ENCODE results near the gene ZBTB9.
A peak's percentile ranks its signal among the peaks of the same experiment; 100 is the strongest.

The ZBTB9 gene, protein sequence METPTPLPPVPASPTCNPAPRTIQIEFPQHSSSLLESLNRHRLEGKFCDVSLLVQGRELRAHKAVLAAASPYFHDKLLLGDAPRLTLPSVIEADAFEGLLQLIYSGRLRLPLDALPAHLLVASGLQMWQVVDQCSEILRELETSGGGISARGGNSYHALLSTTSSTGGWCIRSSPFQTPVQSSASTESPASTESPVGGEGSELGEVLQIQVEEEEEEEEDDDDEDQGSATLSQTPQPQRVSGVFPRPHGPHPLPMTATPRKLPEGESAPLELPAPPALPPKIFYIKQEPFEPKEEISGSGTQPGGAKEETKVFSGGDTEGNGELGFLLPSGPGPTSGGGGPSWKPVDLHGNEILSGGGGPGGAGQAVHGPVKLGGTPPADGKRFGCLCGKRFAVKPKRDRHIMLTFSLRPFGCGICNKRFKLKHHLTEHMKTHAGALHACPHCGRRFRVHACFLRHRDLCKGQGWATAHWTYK

DNA sequence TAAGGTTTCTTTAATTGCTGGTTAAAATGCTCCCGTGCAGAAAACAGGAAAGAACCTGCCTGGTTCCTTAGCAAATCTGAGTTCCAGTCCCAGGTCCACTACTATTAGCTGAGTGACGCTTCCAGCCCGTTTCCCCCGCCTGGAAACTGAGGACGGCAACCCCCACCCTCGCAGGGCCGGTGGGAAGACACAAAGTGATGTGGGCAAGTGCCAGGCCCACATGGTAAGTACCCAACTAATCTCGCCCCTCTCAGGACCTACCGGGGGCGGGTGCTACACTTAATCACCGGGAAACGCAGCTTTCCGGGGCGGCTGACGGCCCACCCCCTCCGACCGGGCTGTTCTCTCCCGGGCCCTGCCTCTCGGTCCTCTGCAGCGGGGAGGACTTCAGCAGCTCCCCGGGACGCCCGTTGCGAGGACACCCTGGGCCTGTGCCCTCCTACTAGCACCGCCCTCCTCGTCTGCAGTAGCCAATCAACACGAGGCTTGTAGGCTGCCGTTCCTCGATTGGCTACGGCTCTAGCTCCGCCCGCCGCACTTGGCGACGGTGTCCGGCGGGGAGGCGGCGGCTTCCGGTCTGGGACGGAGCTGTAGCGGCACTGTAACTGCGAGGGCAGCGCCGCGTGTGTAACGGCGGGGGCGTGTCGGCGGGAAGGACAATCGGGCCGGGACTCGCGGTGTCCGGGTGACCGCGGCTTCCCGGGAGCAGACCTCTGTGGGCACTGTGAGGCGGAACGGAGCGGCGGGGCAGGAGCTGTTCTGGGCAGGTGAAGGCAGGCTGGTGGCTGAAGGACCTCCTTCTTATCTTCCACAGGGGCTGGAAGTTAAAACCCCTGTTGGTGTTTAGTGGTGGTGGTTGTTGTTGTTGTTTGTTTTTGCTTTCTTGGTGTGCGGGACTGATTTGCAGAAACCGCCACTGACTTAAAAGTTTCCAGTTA lies at the start of gene ZBTB9:
Gene ZBTB9 (plus strand): TSS at position 568 of the 938 bp plus-strand sequence. CDS start 525 bp downstream, outside the sequence.
- peak; percentile 95 for DNase-seq

GRCh38 chr6:33404884-33405283 lies 49.5 kb upstream of the ZBTB9 start:
- no peak for DNase-seq

- DNase-seq, result no peak
Observed at GRCh38 chr6:33405386-33405940, 48.9 kb upstream of the ZBTB9 start.

- no peak for DNase-seq
Observed at GRCh38 chr6:33406126-33406525, 48.2 kb upstream of the ZBTB9 start.

- no peak for DNase-seq
Observed at GRCh38 chr6:33407132-33407718, 47.2 kb upstream of the ZBTB9 start.

GRCh38 chr6:33410050-33410710 lies 44.2 kb upstream of the ZBTB9 start:
- DNase-seq, result peak; percentile 99

DNA sequence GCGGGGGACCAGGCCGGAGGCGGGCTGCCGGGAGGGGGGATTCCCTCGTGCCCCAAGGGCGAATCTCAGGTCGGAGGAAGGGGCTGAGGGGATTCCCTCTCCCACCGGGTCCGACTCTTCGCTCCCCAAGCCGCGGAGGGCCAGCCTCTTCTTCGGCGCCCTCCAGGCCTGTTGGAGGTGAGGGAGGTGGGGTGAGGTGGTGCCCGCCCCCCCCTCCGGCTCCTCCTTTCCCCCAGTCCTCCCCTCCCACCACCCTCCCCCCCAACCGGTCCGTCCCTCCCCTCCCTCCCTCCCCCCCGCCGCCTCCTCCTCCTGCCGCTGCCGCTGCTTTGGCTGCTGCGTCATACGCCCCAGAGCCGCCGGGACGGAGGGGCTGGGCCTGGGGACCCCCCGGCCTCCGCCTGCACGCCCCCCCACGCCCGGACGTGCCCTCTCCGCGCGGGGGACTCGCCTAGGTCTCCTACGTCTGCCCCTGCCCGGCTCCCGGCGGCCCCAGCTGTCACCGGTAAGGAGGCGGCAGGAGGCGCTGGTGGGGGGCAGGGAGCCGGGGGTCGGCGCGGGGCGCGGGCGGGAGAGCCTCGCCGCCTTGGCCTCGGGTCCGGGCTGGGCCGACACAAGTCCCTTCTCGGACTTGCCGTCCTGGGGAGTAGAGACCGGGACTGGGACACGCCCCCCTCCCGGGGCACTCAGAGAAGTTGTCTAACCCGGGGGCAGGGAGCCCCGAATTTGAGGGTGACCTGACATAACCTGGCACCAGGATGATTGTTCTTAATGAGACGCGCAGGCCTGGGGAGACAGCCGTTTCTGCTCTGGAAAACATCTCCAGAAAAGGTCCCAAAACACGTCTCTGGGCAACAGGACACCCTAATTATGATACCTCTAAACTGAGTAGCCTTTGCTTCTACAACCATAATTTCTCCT lies 43.4 kb upstream of the ZBTB9 start, which contains the start of gene PHF1:
Gene PHF1 (plus strand): TSS at position 304 of the 921 bp plus-strand sequence. CDS start 1,250 bp downstream, outside the sequence.
- DNase-seq, result peak; percentile 93

DNA sequence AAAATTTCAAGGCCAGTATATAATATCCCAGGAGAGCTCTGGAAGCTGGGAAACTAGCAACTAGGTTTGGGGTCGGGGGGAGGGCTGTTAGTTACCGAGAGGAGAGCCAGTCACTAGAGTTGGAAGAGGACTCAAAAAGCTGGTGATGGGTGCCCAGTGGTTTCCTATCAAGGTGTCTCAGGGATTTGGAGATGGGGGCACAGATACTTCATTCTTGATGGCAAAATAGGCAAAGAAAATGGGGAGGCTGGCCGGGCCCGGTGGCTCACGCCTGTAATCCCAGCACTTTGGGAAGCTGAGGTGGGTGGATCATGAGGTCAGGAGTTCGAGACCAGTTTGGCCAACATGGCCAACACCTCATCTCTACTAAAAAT lies 42.8 kb upstream of the ZBTB9 start:
- DNase-seq, result no peak

- no peak for DNase-seq
Observed at GRCh38 chr6:33412140-33413009, 42.0 kb upstream of the ZBTB9 start.

- DNase-seq, result no peak
Observed at GRCh38 chr6:33413241-33414120, 40.9 kb upstream of the ZBTB9 start.

GRCh38 chr6:33414592-33415271 lies 39.6 kb upstream of the ZBTB9 start:
- DNase-seq, result no peak

GRCh38 chr6:33415831-33416230 lies 38.5 kb upstream of the ZBTB9 start:
- DNase-seq, result no peak

- DNase-seq, result no peak
Observed at GRCh38 chr6:33416386-33417127, 37.8 kb upstream of the ZBTB9 start.

GRCh38 chr6:33417128-33417902 lies 37.1 kb upstream of the ZBTB9 start:
- no peak for DNase-seq

DNA sequence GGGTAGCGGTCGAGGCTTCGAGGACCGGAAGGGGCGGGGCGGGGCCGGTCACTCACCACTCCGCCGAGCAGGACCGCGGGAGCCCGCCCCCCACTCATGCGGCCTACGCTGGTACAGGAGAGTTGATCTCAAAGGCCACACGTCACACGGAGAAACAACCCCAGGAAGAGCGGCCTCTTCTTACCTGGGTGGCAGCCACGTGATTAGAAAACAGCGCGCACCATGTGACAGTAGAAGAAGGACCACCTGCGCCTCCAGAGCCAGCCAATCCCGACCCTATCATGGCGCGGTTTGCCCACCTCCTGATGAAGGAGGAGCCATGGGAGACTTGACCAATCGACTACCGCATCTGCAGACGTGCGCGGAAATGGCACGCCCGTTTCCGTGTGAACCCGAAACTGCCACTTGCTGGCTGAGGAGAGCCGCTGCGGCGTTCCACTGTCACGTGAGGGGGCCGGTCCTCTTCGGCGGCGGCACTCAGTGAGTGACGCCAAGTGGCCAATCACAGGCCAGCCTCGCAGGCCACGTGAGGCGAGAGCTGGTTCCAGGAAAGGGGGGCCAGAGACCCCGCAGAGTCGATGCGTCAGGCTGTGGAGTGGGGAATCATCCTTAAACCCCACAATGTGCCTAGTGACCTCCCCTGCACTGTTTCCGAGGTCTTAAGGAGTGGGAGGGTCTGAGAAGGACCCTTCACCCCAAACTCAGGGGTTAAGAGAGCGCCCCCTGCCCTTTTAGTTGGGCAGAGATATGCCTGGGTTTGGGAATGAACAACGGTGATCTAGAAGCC lies 36.3 kb upstream of the ZBTB9 start, which contains the start of gene CUTA:
Gene CUTA (minus strand): TSS at position 205 of the 787 bp plus-strand sequence. CDS start 107 bp downstream, at position 98.
- peak; percentile 100 for DNase-seq
